Osteoblast (primary cell): ENCODE results near the gene ILKAP. TPM values are rescaled to one million over a fixed set of nuclear protein-coding genes. Genes with fewer than 3 reads are reported as not detected.

Experiments used
- DNase-seq: peaks from one replicate; pipeline ENCODE4 v3.0.0; 2011; ENCODE audit warnings: low spot score, mixed read lengths; ENCODE audit not compliant: insufficient read length; ENCODE audit errors: missing footprints
- H2AFZ ChIP-seq: 2 replicates; pipeline ENCODE4 v1.6.0; 2011; ENCODE audit warnings: mild to moderate bottlenecking, low read length
- H3K27ac ChIP-seq: 2 replicates; pipeline ENCODE4 v1.5.1; 2011; ENCODE audit warnings: mild to moderate bottlenecking, low read depth, low read length, moderate library complexity
- H3K27me3 ChIP-seq: 2 replicates; pipeline ENCODE4 v1.6.0; 2012; ENCODE audit warnings: mild to moderate bottlenecking, control low read depth, inconsistent platforms, low read length, moderate library complexity; ENCODE audit not compliant: insufficient read depth
- H3K36me3 ChIP-seq: 2 replicates; pipeline ENCODE4 v1.5.1; 2011; ENCODE audit warnings: mild to moderate bottlenecking, low read length, control low read depth, moderate library complexity; ENCODE audit not compliant: insufficient read depth
- H3K4me1 ChIP-seq: 2 replicates; pipeline ENCODE4 v1.5.1; 2011; ENCODE audit warnings: mild to moderate bottlenecking, low read length, control low read depth, moderate library complexity; ENCODE audit not compliant: insufficient read depth
- H3K4me2 ChIP-seq: 2 replicates; pipeline ENCODE4 v1.6.0; 2011; ENCODE audit warnings: mild to moderate bottlenecking, low read length; ENCODE audit not compliant: insufficient read depth
- H3K4me3 ChIP-seq: fragments of 200-600 bp; sonication (generic); 3 replicates; pipeline ENCODE4 v1.5.1; 2012; ENCODE audit warnings: mild to moderate bottlenecking, low read length, inconsistent platforms; ENCODE audit not compliant: insufficient read depth
- H3K79me2 ChIP-seq: 2 replicates; pipeline ENCODE4 v1.6.0; 2012; ENCODE audit warnings: mild to moderate bottlenecking, low read length, control low read depth, inconsistent platforms; ENCODE audit not compliant: insufficient read depth
- H3K9me3 ChIP-seq: 2 replicates; pipeline ENCODE4 v1.5.1; 2011; ENCODE audit warnings: low read depth, low read length, control low read depth
- H4K20me1 ChIP-seq: 2 replicates; pipeline ENCODE4 v1.6.0; 2012; ENCODE audit warnings: mild to moderate bottlenecking, low read length, control low read depth; ENCODE audit not compliant: insufficient read depth
- CTCF ChIP-seq: IDR thresholded peaks from 2 replicates; pipeline ENCODE4 v1.5.1; 2011; ENCODE audit warnings: mild to moderate bottlenecking, low read depth, low read length, moderate library complexity; ENCODE audit errors: extremely low read depth
- total RNA-seq: library from RNA; depleted of rRNA; stranded (reverse); fragments of >200 nt; gene quantifications from 2 replicates; pipeline ENCODE4 v1.2.3, GENCODE V29; 2012

ILKAP gene
- total RNA-seq, 1 donor, result 24.2 TPM

- no peak overlapping the region for H3K4me3 ChIP-seq
- H3K79me2 ChIP-seq, result no peaks in the 10 kb centered on the region
- no peaks in the 10 kb centered on the region for H3K4me1 ChIP-seq
- H2AFZ ChIP-seq, result no peak overlapping the region
- no peaks in the 10 kb centered on the region for H3K27me3 ChIP-seq
- H4K20me1 ChIP-seq, result no peaks in the 10 kb centered on the region
- no peak for TF ChIP-seq CTCF
- H3K27ac ChIP-seq, result no peak overlapping the region
- no peak overlapping the region for H3K4me2 ChIP-seq
- peaks cover 15% of the 10 kb centered on the region for H3K36me3 ChIP-seq
- no peaks in the 10 kb centered on the region for H3K9me3 ChIP-seq
- DNase-seq, result no peak
Observed at GRCh38 chr2:238251331-238251730, 47.8 kb upstream of the ILKAP start.

GRCh38 chr2:238250896-238251295 is 47.4 kb upstream of the ILKAP start:
- Histone ChIP-seq H3K4me3 (no peak overlapping the region), H3K27ac (no peak overlapping the region), H3K36me3 (peaks cover 12% of the 10 kb centered on the region), H4K20me1 (no peaks in the 10 kb centered on the region), H3K79me2 (no peaks in the 10 kb centered on the region), H3K27me3 (no peaks in the 10 kb centered on the region), H2AFZ (no peak overlapping the region), H3K4me2 (no peak overlapping the region), H3K9me3 (no peaks in the 10 kb centered on the region), H3K4me1 (no peaks in the 10 kb centered on the region)
- no peak for DNase-seq
- TF ChIP-seq CTCF, result no peak

DNA sequence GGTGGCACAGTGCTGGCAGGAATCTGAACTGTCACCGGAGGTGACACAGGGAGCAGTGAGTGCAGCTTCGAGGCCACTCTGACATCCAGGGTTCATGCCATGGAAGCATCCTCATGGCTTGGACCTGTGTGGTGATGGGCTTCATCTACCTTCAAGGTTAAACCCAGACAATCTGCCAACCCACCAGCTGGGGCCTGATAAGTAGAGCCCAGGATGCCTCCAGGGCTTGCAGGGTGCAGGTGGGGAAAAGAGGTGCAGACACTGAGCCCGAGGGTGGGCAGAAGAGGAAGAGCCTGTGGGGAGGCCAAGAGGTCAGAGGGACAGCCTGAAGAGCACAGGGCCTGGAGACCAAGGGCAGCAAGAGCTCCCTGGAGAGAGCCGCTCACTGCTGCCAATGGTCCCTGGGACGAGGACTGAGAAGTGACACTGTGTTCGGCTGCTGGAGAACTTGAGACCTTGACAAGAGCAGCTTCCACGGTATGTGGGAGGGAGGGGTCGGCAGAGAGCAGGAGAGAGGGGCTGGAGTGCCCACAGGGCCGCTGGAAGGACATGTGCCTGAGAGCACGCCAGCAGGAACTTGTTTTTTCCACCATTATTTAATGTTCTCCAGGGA is 44.5 kb upstream of the ILKAP start:
- Histone ChIP-seq H4K20me1 (no peaks in the 10 kb centered on the region), H3K4me1 (no peaks in the 10 kb centered on the region), H3K4me2 (no peak overlapping the region), H3K36me3 (no peaks in the 10 kb centered on the region), H3K79me2 (no peaks in the 10 kb centered on the region), H3K4me3 (no peak overlapping the region), H3K9me3 (no peaks in the 10 kb centered on the region), H2AFZ (no peak overlapping the region), H3K27ac (no peak overlapping the region), H3K27me3 (no peaks in the 10 kb centered on the region)
- no peak for TF ChIP-seq CTCF
- no peak for DNase-seq

DNA sequence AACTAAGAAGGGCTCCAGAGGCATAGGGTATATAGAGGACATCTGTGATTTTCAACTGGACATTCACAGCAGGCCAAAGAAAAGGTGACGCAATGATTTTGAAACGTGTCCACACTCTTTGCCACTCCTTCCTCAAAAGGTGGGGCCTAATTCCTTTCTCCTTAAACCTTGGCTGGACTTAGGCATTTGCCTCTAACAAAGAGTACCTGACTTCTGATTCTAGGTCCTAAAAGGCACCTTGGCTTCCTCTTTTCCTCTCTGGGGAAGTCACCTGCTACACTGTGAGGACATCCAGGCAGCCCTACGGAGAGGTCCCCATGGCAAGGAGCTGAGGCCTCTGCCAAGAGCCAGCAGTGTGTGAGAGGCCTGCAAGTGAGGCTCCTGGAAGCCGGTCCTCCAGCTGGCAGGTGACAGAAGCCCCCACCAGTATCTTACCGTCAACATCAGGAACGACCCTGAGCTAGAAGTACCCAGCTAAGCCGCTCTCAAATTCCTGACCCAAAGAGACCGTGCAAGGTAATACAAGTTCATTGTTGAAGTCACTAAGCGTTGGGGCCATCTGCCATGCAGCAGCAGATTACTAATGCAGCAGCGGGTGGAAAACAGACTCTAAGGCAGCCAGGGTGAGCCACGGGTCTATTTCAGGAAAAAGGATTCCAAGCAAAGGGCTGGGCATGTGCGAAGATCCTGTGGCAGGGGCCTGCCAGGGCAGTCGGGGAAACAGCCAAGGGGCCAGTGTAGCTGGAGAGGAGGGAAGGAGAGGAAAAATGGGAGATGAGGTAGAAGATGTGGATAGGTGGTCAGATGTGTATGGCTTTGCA is 43.7 kb upstream of the ILKAP start:
- TF ChIP-seq CTCF, result no peak
- DNase-seq, result no peak
- no peak overlapping the region for H2AFZ ChIP-seq
- no peaks in the 10 kb centered on the region for H3K36me3 ChIP-seq
- H3K79me2 ChIP-seq, result no peaks in the 10 kb centered on the region
- H3K27me3 ChIP-seq, result no peaks in the 10 kb centered on the region
- no peak overlapping the region for H3K4me3 ChIP-seq
- no peaks in the 10 kb centered on the region for H3K9me3 ChIP-seq
- H4K20me1 ChIP-seq, result no peaks in the 10 kb centered on the region
- H3K4me2 ChIP-seq, result no peak overlapping the region
- H3K4me1 ChIP-seq, result no peaks in the 10 kb centered on the region
- H3K27ac ChIP-seq, result no peak overlapping the region
